Measurements from ENCODE around the gene PRIM1. TPM values are rescaled to one million over a fixed set of nuclear protein-coding genes. Genes with fewer than 3 reads are reported as not detected.
"Not testable (repeated sequence)": the region's sequence is repeated elsewhere in the genome, so short reads cannot be mapped to it uniquely, and the experiment has no call there.

The PRIM1 gene
- total RNA-seq, 2 experiments from 2014 or later: 45.0 to 46.2 TPM

DNA sequence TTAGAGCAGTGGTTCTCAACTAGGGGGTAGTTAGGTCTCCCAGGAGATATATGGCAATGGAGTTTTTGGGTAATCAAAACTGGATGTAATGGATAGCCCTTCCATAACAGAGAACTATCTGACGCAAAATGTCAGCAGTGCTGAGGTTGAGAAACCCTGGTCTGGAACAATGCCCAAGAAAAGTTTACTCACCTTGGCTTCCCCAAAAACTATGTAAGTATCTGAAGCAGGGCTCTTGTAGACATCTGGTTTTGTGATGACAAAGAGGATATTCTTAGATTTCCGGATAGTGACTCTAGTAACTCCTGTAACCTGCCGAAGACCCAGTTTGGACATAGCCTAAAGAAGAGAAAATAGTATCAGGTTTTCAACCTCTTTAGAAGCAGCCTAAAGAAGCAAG lies 38.8 kb downstream of the PRIM1 start:
- ChIA-PET CTCF (no interaction called here), POLR2A (interaction anchor here (0.8 to 1.6 kb wide), 2 partner anchors 11 to 12 kb away, joined by 3 to 6 read pairs; partner anchors contain the start of gene NACA)
- Mint-ChIP-seq H3K4me1 (peaks cover 20% of the 10 kb centered on the region), H3K9me3 (no peaks in the 10 kb centered on the region), H3K4me3 (no peak overlapping the region), H3K36me3 (ENCODE audit: low read depth) (peaks cover 58% of the 10 kb centered on the region), H3K27ac (no peak overlapping the region), H3K27me3 (no peaks in the 10 kb centered on the region)
- no peak for DNase-seq

DNA sequence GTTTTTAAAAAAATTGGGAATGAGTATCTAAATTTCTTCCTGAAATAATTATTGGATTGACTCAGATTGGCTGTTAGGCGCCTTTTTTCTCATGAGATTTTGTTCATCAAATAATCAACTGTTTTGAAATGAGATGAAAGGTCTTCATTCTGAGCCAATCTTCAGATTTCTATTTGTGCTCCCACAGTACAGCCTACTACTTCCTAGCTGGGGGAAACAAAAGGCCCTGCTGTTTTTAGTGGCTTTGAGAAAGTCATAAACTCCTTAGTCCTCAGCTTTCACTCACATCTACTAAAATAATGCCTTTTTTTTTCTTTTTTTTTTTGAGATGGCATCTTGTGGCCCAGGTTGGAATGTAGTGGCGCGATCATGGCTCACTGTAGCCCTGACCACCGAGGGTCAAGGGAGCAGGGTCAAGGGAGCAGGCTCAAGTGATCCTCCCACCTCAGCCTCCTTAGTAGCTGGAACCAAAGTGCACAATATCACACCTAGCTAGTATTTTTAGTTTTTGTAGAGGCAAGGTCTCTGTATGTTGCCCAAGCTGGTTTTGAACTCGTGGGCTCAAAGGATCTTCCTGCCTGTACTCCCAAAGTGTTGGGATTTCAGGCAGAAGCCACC lies 42.3 kb downstream of the PRIM1 start:
- POLR2A ChIA-PET: interaction anchor here (0.9 to 2.3 kb wide), 3 partner anchors 10 to 21 kb away, joined by 3 to 8 read pairs (median 6); partner anchors contain the start of genes NACA and PTGES3

DNA sequence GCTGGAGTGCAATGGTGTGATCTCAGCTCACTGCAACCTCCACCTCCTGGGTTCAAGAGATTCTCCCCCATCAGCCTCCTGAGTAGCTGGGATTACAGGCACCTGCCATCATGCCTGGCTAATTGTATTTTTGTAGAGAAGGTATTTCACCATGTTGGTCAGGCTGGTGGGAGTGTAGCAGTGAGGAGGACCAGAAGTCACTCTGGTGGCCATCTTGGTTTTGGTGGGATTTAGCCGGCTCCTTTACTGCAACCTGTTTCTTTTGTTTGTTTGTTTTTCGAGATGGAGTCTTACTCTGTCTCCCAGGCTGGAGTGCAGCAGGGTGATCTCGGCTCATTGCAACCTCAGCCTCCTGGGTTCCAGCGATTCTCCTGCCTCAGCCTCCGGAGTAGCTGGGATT lies 47.6 kb downstream of the PRIM1 start:
- POLR2A ChIA-PET; H3K9me3 Mint-ChIP-seq; H3K27ac Mint-ChIP-seq; H3K27me3 Mint-ChIP-seq; H3K4me3 Mint-ChIP-seq; CTCF ChIA-PET; DNase-seq; H3K36me3 Mint-ChIP-seq (ENCODE audit: low read depth); H3K4me1 Mint-ChIP-seq: not testable (repeated sequence)

More for the DNA sequence above, 42.3 kb downstream of the PRIM1 start:
- Mint-ChIP-seq H3K4me1 (peaks cover under 1% of the 10 kb centered on the region), H3K27me3 (no peaks in the 10 kb centered on the region), H3K27ac (no peak overlapping the region), H3K4me3 (no peak overlapping the region), H3K9me3 (no peaks in the 10 kb centered on the region), H3K36me3 (ENCODE audit: low read depth) (peaks cover 36% of the 10 kb centered on the region)
- CTCF ChIA-PET: no interaction called here
- DNase-seq: no peak

DNA sequence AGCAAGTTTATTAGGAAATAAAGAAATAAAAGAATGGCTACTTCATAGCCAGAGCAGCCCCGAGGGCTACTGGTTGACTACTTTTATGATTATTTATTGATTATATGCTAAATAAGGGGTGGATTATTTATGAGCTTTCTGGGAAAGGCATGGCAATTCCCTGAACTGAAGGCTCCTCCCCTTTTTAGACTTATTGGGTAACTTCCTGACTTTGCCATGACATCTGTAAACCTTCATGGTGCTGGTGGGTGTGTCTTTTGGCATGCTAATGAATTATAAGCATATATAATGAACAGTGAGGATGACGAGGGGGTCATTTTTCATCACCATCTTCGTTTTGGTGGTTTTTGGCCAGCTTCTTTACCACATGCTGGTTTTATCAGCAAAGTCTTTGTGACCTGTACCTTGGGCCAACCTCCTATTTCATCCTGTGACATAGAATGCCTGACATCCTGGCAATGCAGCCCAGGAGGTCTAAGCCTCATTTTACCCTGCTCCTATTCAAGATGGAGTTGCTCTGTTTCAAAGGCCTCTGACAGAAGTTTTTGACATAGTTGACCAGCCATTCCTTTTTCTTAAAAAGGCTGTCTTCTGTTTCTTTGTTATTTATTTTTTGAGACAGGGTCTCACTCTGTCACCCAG lies 53.0 kb downstream of the PRIM1 start:
- ChIA-PET CTCF (interaction anchor here (0.6 to 2.1 kb wide), 2 partner anchors 10 to 15 kb away, joined by 4 to 7 read pairs; partner anchors contain the start of gene PTGES3), POLR2A (interaction anchor here (1.2 to 2.2 kb wide), 2 partner anchors 10 to 18 kb away, joined by 4 to 9 read pairs; partner anchors contain the start of gene PTGES3)
- Mint-ChIP-seq H3K36me3 (ENCODE audit: low read depth) (no peaks in the 10 kb centered on the region), H3K27ac (no peak overlapping the region), H3K4me3 (no peak overlapping the region), H3K9me3 (peaks cover 2% of the 10 kb centered on the region), H3K4me1 (peaks cover 8% of the 10 kb centered on the region), H3K27me3 (no peaks in the 10 kb centered on the region)
- DNase-seq: no peak

DNA sequence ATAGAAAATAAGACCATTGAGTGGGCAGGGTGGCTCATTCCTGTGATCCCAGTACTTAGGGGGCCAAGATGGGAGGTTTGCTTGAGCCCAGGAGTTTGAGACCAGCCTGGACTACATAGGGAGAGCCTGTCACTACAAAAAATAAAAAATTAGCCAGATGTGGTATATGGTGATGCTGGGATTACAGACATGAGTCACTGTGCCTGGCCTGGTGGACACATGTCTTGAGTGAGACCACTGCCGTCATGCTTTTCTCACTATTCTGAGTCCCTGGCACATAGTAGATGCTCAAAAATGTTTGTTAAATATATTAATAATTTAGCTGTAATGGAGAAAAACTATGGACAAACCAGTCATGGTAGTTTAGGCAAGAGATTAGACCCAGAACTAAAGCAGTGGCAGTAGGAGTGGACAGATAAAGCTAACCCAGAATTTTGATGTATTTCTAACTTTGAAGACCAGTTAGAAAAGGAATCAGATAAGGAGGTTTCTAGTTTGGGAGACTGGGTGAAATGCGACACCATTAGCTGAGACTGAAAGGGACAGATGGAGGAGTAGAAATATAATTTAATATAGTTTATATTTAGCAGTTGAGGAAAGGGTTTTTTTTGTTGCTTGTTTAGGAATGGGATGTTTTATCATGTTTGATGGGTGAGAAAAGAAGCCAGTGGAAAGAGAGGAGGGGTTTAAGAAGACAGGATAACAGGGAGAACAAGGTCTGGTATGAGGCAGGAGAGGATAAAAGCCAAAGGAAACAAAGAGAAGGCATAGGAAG lies 56.6 kb downstream of the PRIM1 start:
- POLR2A ChIA-PET: interaction anchor here (0.6 to 1.6 kb wide), 4 partner anchors 11 to 67 kb away, joined by 3 to 4 read pairs (median 4); partner anchors contain the start of gene NACA
- DNase-seq: no peak
- peaks cover 4% of the 10 kb centered on the region for H3K4me1 Mint-ChIP-seq
- no peaks in the 10 kb centered on the region for H3K27me3 Mint-ChIP-seq
- H3K36me3 Mint-ChIP-seq (ENCODE audit: low read depth): no peaks in the 10 kb centered on the region
- no peak overlapping the region for H3K27ac Mint-ChIP-seq
- peaks cover 2% of the 10 kb centered on the region for H3K9me3 Mint-ChIP-seq
- no peak overlapping the region for H3K4me3 Mint-ChIP-seq
- CTCF ChIA-PET: no interaction called here

DNA sequence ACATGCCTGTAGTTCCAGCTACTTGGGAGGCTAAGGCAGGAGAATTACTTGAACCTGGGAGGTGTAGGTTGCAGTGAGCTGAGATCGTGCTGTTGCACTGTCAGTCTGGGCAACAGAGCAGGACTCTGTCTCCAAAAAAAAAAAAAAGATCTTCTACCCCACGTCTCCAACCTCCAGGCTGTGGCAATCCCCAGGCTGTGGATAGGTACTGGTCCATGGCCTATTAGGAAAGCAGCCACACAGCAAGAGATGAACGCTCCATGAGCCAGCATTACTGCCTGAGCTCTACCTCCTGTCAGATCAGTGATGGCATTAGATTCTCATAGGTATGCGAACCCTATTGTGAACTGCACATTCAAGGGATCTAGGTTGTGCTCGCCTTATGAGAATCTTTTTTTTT lies 58.0 kb downstream of the PRIM1 start:
- Mint-ChIP-seq H3K4me3 (no peak overlapping the region), H3K27me3 (no peaks in the 10 kb centered on the region), H3K9me3 (peaks cover 1% of the 10 kb centered on the region), H3K4me1 (peaks cover 4% of the 10 kb centered on the region), H3K36me3 (ENCODE audit: low read depth) (no peaks in the 10 kb centered on the region), H3K27ac (no peak overlapping the region)
- POLR2A ChIA-PET: interaction anchor here (0.7 to 1.2 kb wide), 3 partner anchors 23 to 1246 kb away, joined by 3 read pairs; no protein-coding TSS in a partner anchor
- CTCF ChIA-PET: interaction anchor here (1.5 kb wide), 1 partner anchor 9 kb away, joined by 4 read pairs; no protein-coding TSS in a partner anchor
- no peak for DNase-seq

DNA sequence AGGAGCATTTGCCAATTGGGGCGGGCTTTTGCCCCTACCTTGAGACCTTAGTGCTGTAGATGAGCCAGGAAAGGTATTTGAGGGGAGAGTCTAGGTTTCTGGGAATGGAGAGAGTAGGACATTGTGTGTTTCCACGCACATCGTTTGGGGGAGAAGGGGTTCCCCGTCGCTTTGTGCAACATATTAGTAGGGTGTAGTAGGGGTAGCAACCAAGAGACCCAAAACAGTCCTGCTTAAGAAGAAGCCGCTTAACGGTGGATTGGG lies 63.3 kb downstream of the PRIM1 start:
- DNase-seq: no peak
- no peaks in the 10 kb centered on the region for H3K9me3 Mint-ChIP-seq
- H3K4me3 Mint-ChIP-seq: peak overlapping the region; percentile 100
- peak overlapping the region; percentile 100 for H3K27ac Mint-ChIP-seq
- CTCF ChIA-PET: interaction anchor here (0.6 to 7.8 kb wide), 6 partner anchors 10 to 63 kb away, joined by 3 to 65 read pairs (median 6); partner anchors contain the start of gene NACA
- no peaks in the 10 kb centered on the region for H3K27me3 Mint-ChIP-seq
- H3K36me3 Mint-ChIP-seq (ENCODE audit: low read depth): peaks cover 43% of the 10 kb centered on the region
- peaks cover 22% of the 10 kb centered on the region for H3K4me1 Mint-ChIP-seq
- POLR2A ChIA-PET: interaction anchor here (0.7 to 9.6 kb wide), 24 partner anchors 10 to 1063 kb away, joined by 3 to 155 read pairs (median 6); partner anchors contain the start of genes ATP5F1B, BAZ2A, CDK4 and DCTN2

DNA sequence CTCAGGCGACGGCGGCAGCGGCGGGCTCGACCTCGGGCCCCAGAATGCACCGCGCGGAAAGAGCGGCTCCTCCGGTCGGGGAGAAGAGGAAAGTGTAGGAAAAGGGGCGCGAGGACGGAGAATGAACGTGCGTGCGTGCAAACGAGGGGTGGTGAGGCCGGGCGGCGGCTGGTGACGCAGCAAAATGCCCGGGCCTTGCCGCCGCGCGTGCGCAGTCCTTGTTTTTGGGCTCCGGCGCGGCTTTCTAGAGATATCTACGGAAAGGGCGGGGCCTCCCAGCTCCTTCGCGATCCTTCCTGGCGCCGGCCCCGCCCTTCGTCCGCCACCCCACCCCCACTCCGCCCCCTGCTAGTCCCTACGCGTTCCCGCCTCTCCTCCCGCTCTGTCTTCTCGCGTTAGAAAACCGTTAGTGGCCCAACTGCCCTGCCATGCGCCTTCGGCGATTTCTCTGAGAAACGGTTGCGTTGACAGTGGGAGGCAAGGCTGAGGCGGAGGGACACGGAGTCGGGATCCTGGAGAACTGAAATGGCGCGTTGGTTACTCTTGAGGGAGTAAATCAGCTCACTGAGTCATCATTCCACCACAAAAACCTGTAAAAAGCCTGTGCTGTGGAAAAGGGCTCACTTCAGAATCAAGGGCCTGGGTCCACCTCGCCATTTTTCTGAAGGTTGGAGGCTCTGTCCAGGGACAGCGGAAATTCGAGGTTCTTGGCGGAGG lies 63.8 kb downstream of the PRIM1 start, which contains the start of gene PTGES3:
Gene PTGES3 (minus strand): TSS at position 156 of the 717 bp plus-strand sequence. CDS start 285 bp downstream, outside the sequence.
- DNase-seq: peak; percentile 99
- peaks cover 43% of the 10 kb centered on the region for H3K36me3 Mint-ChIP-seq (ENCODE audit: low read depth)
- no peaks in the 10 kb centered on the region for H3K27me3 Mint-ChIP-seq
- H3K27ac Mint-ChIP-seq: peak within 1 kb of the TSS; percentile 100
- CTCF ChIA-PET: interaction anchor here (0.6 to 7.8 kb wide), 6 partner anchors 10 to 63 kb away, joined by 3 to 65 read pairs (median 5); partner anchors contain the start of gene NACA
- H3K4me1 Mint-ChIP-seq: peaks cover 22% of the 10 kb centered on the region
- POLR2A ChIA-PET: interaction anchor here (0.7 to 9.6 kb wide), 25 partner anchors 10 to 1064 kb away, joined by 3 to 155 read pairs (median 6); partner anchors contain the start of genes ATP5F1B, BAZ2A, CDK4 and DCTN2
- H3K9me3 Mint-ChIP-seq: no peaks in the 10 kb centered on the region
- peak within 1 kb of the TSS; percentile 100 for H3K4me3 Mint-ChIP-seq

DNA sequence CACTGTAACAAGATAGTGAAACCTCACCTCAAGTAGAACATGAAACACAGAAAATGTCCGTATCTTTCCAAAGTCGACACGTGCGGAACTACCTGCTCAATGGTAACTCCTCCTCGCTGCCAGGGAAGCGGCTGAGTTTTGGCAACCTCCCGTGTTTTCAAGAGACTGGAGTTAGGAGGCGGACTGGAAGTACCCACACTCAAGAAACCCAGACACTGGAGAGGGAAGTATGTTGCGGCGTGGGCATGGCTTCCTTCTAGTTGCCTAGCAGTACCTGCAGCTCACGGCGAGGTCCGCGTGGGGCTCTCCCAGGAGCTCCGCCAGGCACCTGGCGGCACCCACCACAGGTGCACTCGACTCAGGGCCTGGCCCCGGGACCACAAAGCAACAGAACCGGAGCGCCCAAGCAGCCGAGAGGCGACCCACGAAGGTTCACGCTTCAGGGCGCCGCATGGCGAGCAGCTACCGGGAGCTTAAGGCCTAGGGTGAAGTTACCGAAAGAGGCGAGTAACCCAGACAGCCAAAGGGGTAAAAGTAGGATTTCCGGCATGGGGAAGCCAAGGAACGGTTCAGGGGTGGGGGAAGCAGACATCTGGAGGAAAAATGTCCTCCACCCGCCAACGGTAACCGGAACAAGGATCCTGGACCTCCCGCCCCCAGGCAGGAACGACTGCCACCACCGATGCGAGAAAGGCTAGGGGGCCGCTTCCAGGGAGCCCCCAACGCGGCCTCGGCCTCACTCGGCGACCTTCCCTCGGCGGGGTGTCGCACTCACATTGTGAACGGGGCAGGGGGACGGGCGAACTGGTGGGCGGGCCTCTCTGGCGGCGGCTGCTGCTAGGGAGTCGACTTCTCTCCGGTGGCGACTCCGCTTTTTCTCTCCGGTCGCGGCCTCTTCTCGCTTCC lies 64.6 kb downstream of the PRIM1 start:
- H3K27me3 Mint-ChIP-seq: no peaks in the 10 kb centered on the region
- H3K9me3 Mint-ChIP-seq: no peaks in the 10 kb centered on the region
- ChIA-PET POLR2A (interaction anchor here (0.6 to 9.6 kb wide), 25 partner anchors 9 to 1065 kb away, joined by 3 to 155 read pairs (median 7); partner anchors contain the start of genes ATP5F1B, BAZ2A, CDK4 and DCTN2), CTCF (interaction anchor here (0.6 to 7.8 kb wide), 4 partner anchors 11 to 52 kb away, joined by 3 to 65 read pairs (median 8); partner anchors contain the start of gene NACA)
- peaks cover 25% of the 10 kb centered on the region for H3K4me1 Mint-ChIP-seq
- peaks cover 46% of the 10 kb centered on the region for H3K36me3 Mint-ChIP-seq (ENCODE audit: low read depth)
- H3K27ac Mint-ChIP-seq: peak overlapping the region; percentile 100
- peak overlapping the region; percentile 100 for H3K4me3 Mint-ChIP-seq
- peak; percentile 56 for DNase-seq

DNA sequence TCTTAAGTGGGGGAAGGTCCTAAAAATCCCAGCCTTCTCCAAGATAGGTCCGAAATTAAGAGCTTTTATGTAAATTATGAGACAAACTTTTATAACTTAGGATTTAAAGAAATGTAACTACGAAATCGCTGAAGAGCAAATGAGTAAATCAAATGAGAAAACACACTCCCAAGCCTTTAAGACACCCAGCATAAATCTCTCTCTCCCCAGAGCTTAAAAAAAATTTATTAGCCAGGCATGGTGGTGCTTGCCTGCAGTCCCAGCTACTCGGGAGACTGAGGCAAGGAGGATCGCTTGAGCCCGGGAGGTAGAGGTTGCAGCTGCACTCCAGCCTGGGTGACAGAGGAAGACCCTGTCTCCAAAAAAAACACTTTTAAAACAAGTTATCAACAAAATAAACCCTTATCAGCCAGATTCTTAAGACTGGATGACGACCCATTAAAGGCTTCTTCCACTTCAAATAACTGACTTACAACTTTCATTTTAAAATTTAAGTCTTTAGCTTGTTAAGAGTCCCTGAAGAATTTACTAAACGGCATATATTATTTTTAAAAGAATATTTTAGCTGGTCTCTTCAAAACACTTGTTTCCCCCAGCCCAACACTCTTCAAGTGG lies 67.3 kb downstream of the PRIM1 start:
- H3K27me3 Mint-ChIP-seq: no peaks in the 10 kb centered on the region
- H3K4me1 Mint-ChIP-seq: peaks cover 44% of the 10 kb centered on the region
- DNase-seq: peak; percentile 16
- CTCF ChIA-PET: interaction anchor here (0.7 to 7.8 kb wide), 8 partner anchors 8 to 377 kb away, joined by 3 to 65 read pairs (median 4); partner anchors contain the start of gene ATP5F1B
- POLR2A ChIA-PET: interaction anchor here (1.4 to 9.6 kb wide), 10 partner anchors 11 to 429 kb away, joined by 3 to 155 read pairs (median 44); partner anchors contain the start of genes ATP5F1B, BAZ2A, NACA and PRIM1
- H3K27ac Mint-ChIP-seq: peak overlapping the region; percentile 100
- no peaks in the 10 kb centered on the region for H3K9me3 Mint-ChIP-seq
- H3K4me3 Mint-ChIP-seq: peak overlapping the region; percentile 100
- peaks cover 62% of the 10 kb centered on the region for H3K36me3 Mint-ChIP-seq (ENCODE audit: low read depth)

DNA sequence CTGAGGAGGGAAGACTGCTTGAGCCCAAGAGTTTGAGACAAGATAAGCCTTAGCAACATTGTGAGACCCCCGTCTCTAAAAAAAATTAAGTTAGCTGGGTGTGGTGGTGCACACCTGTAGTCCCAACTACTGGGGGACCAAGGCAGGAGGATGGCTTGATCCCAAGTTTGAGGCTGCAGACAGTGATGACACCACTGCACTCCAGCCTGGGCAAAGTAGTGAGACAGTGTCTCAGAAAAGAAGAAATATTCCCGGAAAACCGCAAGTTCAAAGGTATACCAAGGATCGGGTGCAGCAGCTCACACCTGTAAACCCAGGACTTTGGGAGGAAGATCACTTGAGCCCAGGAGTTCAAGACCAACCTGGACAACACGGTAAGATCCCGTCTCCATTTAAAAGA lies 69.8 kb downstream of the PRIM1 start:
- Mint-ChIP-seq H3K27ac (peak overlapping the region; percentile 100), H3K36me3 (ENCODE audit: low read depth) (peaks cover 68% of the 10 kb centered on the region), H3K4me3 (peak overlapping the region; percentile 67), H3K4me1 (peaks cover 56% of the 10 kb centered on the region), H3K27me3 (no peaks in the 10 kb centered on the region), H3K9me3 (no peaks in the 10 kb centered on the region)
- ChIA-PET CTCF (interaction anchor here (7.8 kb wide), 1 partner anchor 47 kb away, joined by 65 read pairs; no protein-coding TSS in a partner anchor), POLR2A (interaction anchor here (1.9 to 9.6 kb wide), 6 partner anchors 13 to 53 kb away, joined by 6 to 155 read pairs (median 68); partner anchors contain the start of genes ATP5F1B, BAZ2A and NACA)
- no peak for DNase-seq

Data from activated CD4-positive, alpha-beta memory T cell treated with anti-CD3 and anti-CD28 coated beads, Interleukin-2, amount 10 ng/mL, durations not matched to agents 7 days and 5 days (primary cell).